Fibroblast of lung (primary cell): ENCODE data around the gene RSPH1. TPM values are rescaled to one million over a fixed set of nuclear protein-coding genes. Genes with fewer than 3 reads are reported as not detected.

Experiments
- DNase-seq, 2 donors: peaks; one replicate each; pipeline versions ENCODE4 v3.0.0 to v3.0.0-alpha.2; 2010; ENCODE audit warnings: low read depth in 2 of 2
- H2AFZ ChIP-seq: 2 replicates; pipeline ENCODE4 v1.5.1; 2012; ENCODE audit warnings: low read length, control low read depth, inconsistent platforms
- H3K27ac ChIP-seq: 2 replicates; pipeline ENCODE4 v1.5.1; 2011; ENCODE audit warnings: low read length, control low read depth; ENCODE audit not compliant: insufficient read depth
- H3K27me3 ChIP-seq: 2 replicates; pipeline ENCODE4 v1.5.1; 2011; ENCODE audit warnings: mild to moderate bottlenecking, low read length; ENCODE audit not compliant: control insufficient read depth, insufficient read depth
- H3K36me3 ChIP-seq: 2 replicates; pipeline ENCODE4 v1.5.1; 2011; ENCODE audit warnings: low read length; ENCODE audit not compliant: control insufficient read depth, insufficient read depth
- H3K4me1 ChIP-seq: 2 replicates; pipeline ENCODE4 v1.5.1; 2011; ENCODE audit warnings: low read length; ENCODE audit not compliant: control insufficient read depth, insufficient read depth; ENCODE audit errors: extremely low read depth
- H3K4me2 ChIP-seq: 2 replicates; pipeline ENCODE4 v1.5.1; 2011; ENCODE audit warnings: low read length, control low read depth; ENCODE audit not compliant: insufficient read depth; ENCODE audit errors: extremely low read depth
- H3K4me3 ChIP-seq, 4 experiments: fragments of 200-600 bp in 1 of 4; sonication (generic) in 1 of 4; replicated peaks in 1 of 4; 2 replicates each; pipeline ENCODE4 v1.5.1; 2011 to 2016; ENCODE audit warnings: low read length in 4 of 4, low read depth in 3 of 4, mild to moderate bottlenecking in 3 of 4, control low read depth in 2 of 4, inconsistent platforms in 1 of 4, mixed read lengths in 1 of 4; ENCODE audit not compliant: insufficient read depth in 1 of 4; ENCODE audit errors: control extremely low read depth in 1 of 4
- H3K79me2 ChIP-seq: 2 replicates; pipeline ENCODE4 v1.5.1; 2012; ENCODE audit warnings: mild to moderate bottlenecking, low read length, inconsistent platforms; ENCODE audit not compliant: control insufficient read depth, insufficient read depth
- H3K9ac ChIP-seq: 2 replicates; pipeline ENCODE4 v1.5.1; 2011; ENCODE audit warnings: mild to moderate bottlenecking, low read length, control low read depth; ENCODE audit not compliant: insufficient read depth
- H3K9me3 ChIP-seq: 2 replicates; pipeline ENCODE4 v1.5.1; 2012; ENCODE audit warnings: low read depth, low read length; ENCODE audit not compliant: control insufficient read depth, insufficient read depth
- H4K20me1 ChIP-seq: 2 replicates; pipeline ENCODE4 v1.5.1; 2011; ENCODE audit warnings: low read length; ENCODE audit not compliant: control insufficient read depth, insufficient read depth; ENCODE audit errors: extremely low read depth
- CTCF ChIP-seq, 2 donors: IDR thresholded peaks in 1 of 2; conservative IDR thresholded peaks in 1 of 2; 1 replicate in 1 of 2; 2 replicates in 1 of 2; pipeline ENCODE4 v1.5.1; 2011 to 2012; ENCODE audit warnings: low read length in 2 of 2, control low read depth in 1 of 2, inconsistent platforms in 1 of 2, low read depth in 1 of 2, mild to moderate bottlenecking in 1 of 2
- EZH2 ChIP-seq: IDR thresholded peaks from 2 replicates; pipeline ENCODE4 v1.5.1; 2012; ENCODE audit warnings: low read length, control low read depth, mild to moderate bottlenecking; ENCODE audit errors: missing control alignments
- polyA plus RNA-seq, 2 donors: library from polyadenylated mRNA; depleted of rRNA in 1 of 2; stranded (reverse) in 1 of 2; unstranded in 1 of 2; fragments of >200 nt; gene quantifications; 2 replicates each; pipeline ENCODE4 v1.2.1, GENCODE V29; 2011 to 2012; ENCODE audit warnings: missing spikeins in 1 of 2
- total RNA-seq: library from RNA; depleted of rRNA; stranded (reverse); fragments of >200 nt; gene quantifications from 2 replicates; pipeline ENCODE4 v1.2.1, GENCODE V29; 2014

RSPH1 gene
- total and polyA plus RNA-seq, 2 donors (not counting 1 experiment from before 2014, with no cell fraction given), result not detected

DNA sequence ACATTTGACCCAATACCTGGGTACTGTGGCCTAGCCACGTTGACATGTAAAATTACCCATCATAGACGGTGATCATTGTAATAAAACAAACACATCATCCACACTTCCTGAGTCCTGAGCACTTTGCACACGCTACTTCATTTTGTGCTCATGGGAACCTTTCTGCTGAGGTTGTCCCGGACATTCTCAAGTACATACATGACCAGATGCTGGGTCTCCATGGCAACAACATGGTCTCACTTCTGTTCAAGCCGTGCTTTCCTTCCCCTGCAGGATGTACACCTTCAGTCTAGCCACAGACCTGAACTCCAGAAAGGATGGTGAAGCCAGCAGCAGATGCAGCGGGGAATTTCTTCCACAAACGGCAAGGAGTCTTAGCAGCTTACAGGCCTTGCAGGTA lies 69.6 kb downstream of the RSPH1 start:
- H3K4me2 ChIP-seq, result no peak overlapping the region
- H3K9ac ChIP-seq, result no peak overlapping the region
- TF ChIP-seq EZH2, result no peak
- no peak for TF ChIP-seq CTCF (conservative IDR thresholded peaks at IDR 0.05 in 1 of 2, IDR thresholded peaks at IDR 0.05 in 1 of 2; ENCODE audit: low read depth in 1 of 2, low read length in 2 of 2)
- no peaks in the 10 kb centered on the region for H3K79me2 ChIP-seq
- no peaks in the 10 kb centered on the region for H3K36me3 ChIP-seq
- no peaks in the 10 kb centered on the region for H4K20me1 ChIP-seq
- H3K4me3 ChIP-seq, result no peak overlapping the region
- H3K27me3 ChIP-seq, result peaks cover 3% of the 10 kb centered on the region
- no peak overlapping the region for H2AFZ ChIP-seq
- H3K9me3 ChIP-seq, result no peaks in the 10 kb centered on the region
- H3K4me1 ChIP-seq, result no peaks in the 10 kb centered on the region
- no peak for DNase-seq
- H3K27ac ChIP-seq, result no peak overlapping the region

- Histone ChIP-seq H3K4me2 (no peak overlapping the region), H3K36me3 (no peaks in the 10 kb centered on the region), H3K9me3 (no peaks in the 10 kb centered on the region), H3K9ac (no peak overlapping the region), H4K20me1 (no peaks in the 10 kb centered on the region), H3K4me1 (no peaks in the 10 kb centered on the region), H3K79me2 (no peaks in the 10 kb centered on the region), H3K27me3 (peaks cover 3% of the 10 kb centered on the region), H3K27ac (no peak overlapping the region), H2AFZ (no peak overlapping the region), H3K4me3 (no peak overlapping the region)
- TF ChIP-seq CTCF (conservative IDR thresholded peaks at IDR 0.05 in 1 of 2, IDR thresholded peaks at IDR 0.05 in 1 of 2; ENCODE audit: low read depth in 1 of 2, low read length in 2 of 2) (no peak), EZH2 (no peak)
- no peak for DNase-seq
Measured at GRCh38 chr21:42425591-42425990, 70.4 kb downstream of the RSPH1 start.

DNA sequence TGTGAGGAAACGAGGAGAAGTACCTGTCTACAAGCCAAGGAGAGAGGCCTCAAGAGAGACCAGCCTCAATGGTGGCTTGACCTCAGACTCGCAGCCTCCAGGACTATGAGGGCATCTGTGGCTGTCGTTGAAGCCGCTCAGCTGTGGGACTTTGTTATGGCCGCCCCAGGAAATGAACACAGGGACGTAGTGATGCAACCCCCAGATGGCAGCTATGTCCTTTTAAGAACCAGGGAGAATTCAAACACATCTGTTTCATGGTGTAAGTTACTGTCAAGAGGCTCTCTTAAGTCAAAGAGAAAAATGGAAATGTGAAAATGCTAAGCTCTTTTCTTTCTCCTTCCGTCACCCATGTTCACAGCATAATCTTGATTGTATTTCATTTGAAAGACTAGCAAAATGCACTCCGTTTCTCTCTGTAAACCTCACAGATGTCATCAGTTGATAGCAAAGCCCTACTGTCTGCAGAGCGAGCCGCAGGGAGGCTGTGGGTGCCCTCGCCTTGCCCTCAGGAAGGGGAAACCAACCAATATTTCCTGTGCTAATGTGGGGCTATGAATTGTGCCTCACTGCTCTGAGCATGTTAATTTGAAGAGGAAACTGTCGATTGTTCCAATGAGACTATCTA lies 71.0 kb downstream of the RSPH1 start:
- H3K27ac ChIP-seq, result no peak overlapping the region
- no peak overlapping the region for H3K4me2 ChIP-seq
- no peak overlapping the region for H2AFZ ChIP-seq
- H3K79me2 ChIP-seq, result no peaks in the 10 kb centered on the region
- no peak for DNase-seq
- TF ChIP-seq EZH2, result no peak
- TF ChIP-seq CTCF (conservative IDR thresholded peaks at IDR 0.05 in 1 of 2, IDR thresholded peaks at IDR 0.05 in 1 of 2; ENCODE audit: low read depth in 1 of 2, low read length in 2 of 2), result no peak
- H3K27me3 ChIP-seq, result peaks cover 3% of the 10 kb centered on the region
- H3K4me3 ChIP-seq, result no peak overlapping the region
- H4K20me1 ChIP-seq, result no peaks in the 10 kb centered on the region
- H3K4me1 ChIP-seq, result no peaks in the 10 kb centered on the region
- no peaks in the 10 kb centered on the region for H3K9me3 ChIP-seq
- H3K9ac ChIP-seq, result no peak overlapping the region
- H3K36me3 ChIP-seq, result no peaks in the 10 kb centered on the region
